Stomach (tissue), 4 donors: ENCODE data around the gene ZNF778.

Source experiments
- EP300 ChIP-seq: sonication (generic); formaldehyde crosslinking; IDR thresholded peaks from one replicate; pipeline ENCODE4 v1.6.1; 2017; ENCODE audit warnings: antibody characterized with exemption
- POLR2A ChIP-seq, 4 donors: fragments of 450-650 bp; IDR thresholded peaks; one replicate each; pipeline ENCODE4 v1.6.1; 2016; ENCODE audit warnings: antibody characterized with exemption in 4 of 4, control low read depth in 2 of 4, mild to moderate bottlenecking in 1 of 4, moderate library complexity in 1 of 4
- POLR2AphosphoS5 ChIP-seq, 3 donors: sonication (generic); formaldehyde crosslinking; IDR thresholded peaks; one replicate each; pipeline ENCODE4 v1.6.1; 2016; ENCODE audit warnings: antibody characterized with exemption in 3 of 3
- TF ChIP-seq, protein P1 (sequence below), 7 experiments: fragments of 450-650 bp in 4 of 7; fragments of 200-600 bp in 3 of 7; sonication (generic) in 3 of 7; IDR thresholded peaks; one replicate each; pipeline ENCODE4 v1.5.1; 2016 to 2019; ENCODE audit warnings: antibody characterized with exemption in 7 of 7, control low read depth in 2 of 7, mild to moderate bottlenecking in 1 of 7

DNA sequence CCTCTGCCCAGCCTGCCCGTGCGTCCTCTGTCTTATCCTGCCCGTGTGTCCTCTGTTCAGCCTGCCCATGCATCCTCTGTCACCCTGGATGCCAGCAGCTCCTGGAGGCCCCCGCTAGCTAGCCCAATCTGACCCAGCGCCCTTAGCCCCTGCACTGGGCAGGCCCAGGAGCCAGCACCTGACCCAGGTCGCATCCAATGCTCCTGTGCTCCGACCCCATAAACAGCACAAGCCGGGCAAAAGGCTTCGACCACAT lies 32.9 kb upstream of the ZNF778 start:
- TF ChIP-seq, protein P1, sequence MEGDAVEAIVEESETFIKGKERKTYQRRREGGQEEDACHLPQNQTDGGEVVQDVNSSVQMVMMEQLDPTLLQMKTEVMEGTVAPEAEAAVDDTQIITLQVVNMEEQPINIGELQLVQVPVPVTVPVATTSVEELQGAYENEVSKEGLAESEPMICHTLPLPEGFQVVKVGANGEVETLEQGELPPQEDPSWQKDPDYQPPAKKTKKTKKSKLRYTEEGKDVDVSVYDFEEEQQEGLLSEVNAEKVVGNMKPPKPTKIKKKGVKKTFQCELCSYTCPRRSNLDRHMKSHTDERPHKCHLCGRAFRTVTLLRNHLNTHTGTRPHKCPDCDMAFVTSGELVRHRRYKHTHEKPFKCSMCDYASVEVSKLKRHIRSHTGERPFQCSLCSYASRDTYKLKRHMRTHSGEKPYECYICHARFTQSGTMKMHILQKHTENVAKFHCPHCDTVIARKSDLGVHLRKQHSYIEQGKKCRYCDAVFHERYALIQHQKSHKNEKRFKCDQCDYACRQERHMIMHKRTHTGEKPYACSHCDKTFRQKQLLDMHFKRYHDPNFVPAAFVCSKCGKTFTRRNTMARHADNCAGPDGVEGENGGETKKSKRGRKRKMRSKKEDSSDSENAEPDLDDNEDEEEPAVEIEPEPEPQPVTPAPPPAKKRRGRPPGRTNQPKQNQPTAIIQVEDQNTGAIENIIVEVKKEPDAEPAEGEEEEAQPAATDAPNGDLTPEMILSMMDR (IDR thresholded peaks at IDR 0.05) = no peak
- TF ChIP-seq EP300 (no peak), POLR2A (IDR thresholded peaks at IDR 0.05) (no peak), POLR2AphosphoS5 (IDR thresholded peaks at IDR 0.05) (no peak)
